B cell (primary cell): ENCODE measurements around the gene TMPRSS15. TPM values are rescaled to one million over a fixed set of nuclear protein-coding genes. Genes with fewer than 3 reads are reported as not detected.

ENCODE experiments used
- ATAC-seq: fragments of 200-7000 bp; cut with Tn5 transposase; one replicate; pipeline ENCODE4 v1.10.0; 2021; ENCODE audit warnings: low read depth, mild to moderate bottlenecking, moderate number of reproducible peaks, moderate library complexity
- CTCF ChIA-PET: fragments of 350-600 bp; sonication (Branson Sonifier 250); formaldehyde crosslinking; loops from one replicate; lab custom pipeline; 2021; ENCODE audit warnings: antibody characterized with exemption, inconsistent platforms; lab: Charles Lee
- POLR2A ChIA-PET: fragments of 350-600 bp; sonication (Branson Sonifier 250); formaldehyde crosslinking; loops from one replicate; lab custom pipeline; 2021; ENCODE audit warnings: antibody characterized with exemption; lab: Charles Lee
- DNase-seq: peaks from one replicate; pipeline ENCODE4 v3.0.0; 2013
- H2AFZ ChIP-seq: 2 replicates; pipeline ENCODE4 v1.6.1; 2012; ENCODE audit warnings: mild to moderate bottlenecking, low read depth, low read length; ENCODE audit not compliant: insufficient read depth, poor library complexity, severe bottlenecking
- H3K27ac ChIP-seq, 2 donors: 1 replicate in 1 of 2; 2 replicates in 1 of 2; pipeline ENCODE4 v1.5.1; 2012 to 2013; ENCODE audit warnings: low read length in 2 of 2, mild to moderate bottlenecking in 2 of 2, moderate library complexity in 1 of 2
- H3K27me3 ChIP-seq, 4 experiments: fragments of 200-600 bp in 1 of 4; sonication (generic) in 1 of 4; replicated peaks in 1 of 4; 1 replicate in 2 of 4; 2 replicates in 2 of 4; pipeline versions ENCODE4 v1.6.1 to v1.7.0; 2013 to 2016; ENCODE audit warnings: low read length in 3 of 4, mild to moderate bottlenecking in 2 of 4, mixed read lengths in 1 of 4, moderate library complexity in 1 of 4; ENCODE audit not compliant: insufficient read depth in 4 of 4, control insufficient read depth in 3 of 4; ENCODE audit errors: control extremely low read depth in 1 of 4
- H3K36me3 ChIP-seq, 2 experiments: replicated peaks in 1 of 2; 1 replicate in 1 of 2; 2 replicates in 1 of 2; pipeline versions ENCODE4 v1.6.1 to v1.7.1; 2013; ENCODE audit warnings: low read length in 1 of 2; ENCODE audit not compliant: insufficient read depth in 2 of 2, control insufficient read depth in 1 of 2; ENCODE audit errors: control extremely low read depth in 1 of 2, extremely low read depth in 1 of 2
- H3K4me1 ChIP-seq, 2 donors: fragments of 200-600 bp in 1 of 2; sonication (generic) in 1 of 2; 1 replicate in 1 of 2; 2 replicates in 1 of 2; pipeline versions ENCODE4 v1.5.1 to v1.6.1; 2013 to 2017; ENCODE audit warnings: low read length in 2 of 2; ENCODE audit not compliant: control insufficient read depth in 2 of 2, insufficient read depth in 2 of 2
- H3K4me2 ChIP-seq: replicated peaks from 2 replicates; pipeline ENCODE3; 2012; ENCODE audit warnings: mild to moderate bottlenecking, low read depth, low read length; ENCODE audit not compliant: poor library complexity, severe bottlenecking
- H3K4me3 ChIP-seq, 5 experiments: fragments of 200-600 bp in 1 of 5; sonication (generic) in 1 of 5; 1 replicate in 3 of 5; 2 replicates in 2 of 5; pipeline versions ENCODE4 v1.5.1 to v1.7.0; 2011 to 2016; ENCODE audit warnings: low read length in 4 of 5, mild to moderate bottlenecking in 4 of 5, low read depth in 2 of 5, control low read depth in 1 of 5, moderate library complexity in 1 of 5; ENCODE audit not compliant: insufficient read depth in 1 of 5; ENCODE audit errors: control extremely low read depth in 1 of 5, extremely low read depth in 1 of 5
- H3K79me2 ChIP-seq: fragments of 200-600 bp; sonication (generic); one replicate; pipeline ENCODE4 v1.6.0; 2016; ENCODE audit warnings: low read length; ENCODE audit not compliant: control insufficient read depth, insufficient read depth
- H3K9ac ChIP-seq: fragments of 200-600 bp; sonication (generic); 2 replicates; pipeline ENCODE4 v1.6.1; 2017; ENCODE audit warnings: mild to moderate bottlenecking, low read length, moderate library complexity
- H3K9me3 ChIP-seq, 3 donors: one replicate each; pipeline versions ENCODE4 v1.6.1 to v1.7.1; 2013; ENCODE audit warnings: low read length in 2 of 3; ENCODE audit not compliant: control insufficient read depth in 2 of 3, insufficient read depth in 1 of 3; ENCODE audit errors: control extremely low read depth in 1 of 3
- H4K20me1 ChIP-seq: 2 replicates; pipeline ENCODE4 v1.6.0; 2012; ENCODE audit warnings: mild to moderate bottlenecking, low read length; ENCODE audit not compliant: insufficient read depth, control insufficient read depth, poor library complexity, severe bottlenecking
- H3K27ac Mint-ChIP-seq: one replicate; pipeline ENCODE4 v1.8.0; 2021; ENCODE audit warnings: mixed read lengths
- H3K27me3 Mint-ChIP-seq: one replicate; pipeline ENCODE4 v1.8.0; 2021; ENCODE audit warnings: mixed read lengths
- H3K4me1 Mint-ChIP-seq: one replicate; pipeline ENCODE4 v1.8.0; 2021; ENCODE audit warnings: mixed read lengths
- H3K4me3 Mint-ChIP-seq: one replicate; pipeline ENCODE4 v1.8.0; 2021; ENCODE audit warnings: mixed read lengths
- H3K9me3 Mint-ChIP-seq: one replicate; pipeline ENCODE4 v1.8.0; 2022; ENCODE audit warnings: mixed read lengths; ENCODE audit not compliant: insufficient read depth
- CTCF ChIP-seq: fragments of 200-600 bp; IDR thresholded peaks from one replicate; pipeline ENCODE4 v1.8.0; 2022; ENCODE audit warnings: antibody characterized with exemption, mild to moderate bottlenecking
- EZH2 ChIP-seq: IDR thresholded peaks from 2 replicates; pipeline ENCODE4 v1.6.1; 2012; ENCODE audit warnings: borderline replicate concordance, low read depth, mild to moderate bottlenecking, moderate library complexity, low read length; ENCODE audit not compliant: insufficient read depth, poor library complexity, severe bottlenecking
- WGBS: methylation state at CpG from one replicate; pipeline ENCODE4 v1.1.5; 2013; ENCODE audit warnings: missing lambda C conversion rate; ENCODE audit not compliant: insufficient coverage; 5-methylcytosine and 5-hydroxymethylcytosine counted together
- intact Hi-C: fragments of 100-400 bp; cut with micrococcal nuclease; formaldehyde crosslinking; loops from one replicate; pipeline ENCODE4 v1.10.0; 2022
- polyA plus RNA-seq: library from polyadenylated mRNA; depleted of rRNA; stranded (reverse); fragments of >200 nt; gene quantifications from 2 replicates; pipeline ENCODE4 v1.2.3, GENCODE V29; 2012
- total RNA-seq, 2 donors: library from RNA; stranded (reverse); fragments of 120-200 nt in 1 of 2; gene quantifications; 1 replicate in 1 of 2; 2 replicates in 1 of 2; pipeline versions ENCODE4 v1.2.3 to v1.2.4, GENCODE V29; 2013 to 2022

TMPRSS15 gene
- total and polyA plus RNA-seq, 2 donors (not counting 1 experiment from before 2014, with no cell fraction given) = 0.04 TPM; not detected in 1

GRCh38 chr21:18335651-18336236 is 67.8 kb downstream of the TMPRSS15 start:
- no peaks in the 10 kb centered on the region for H3K27me3 ChIP-seq
- no peak overlapping the region for H3K27ac ChIP-seq
- POLR2A ChIA-PET = no interaction called here
- no peaks in the 10 kb centered on the region for H3K9me3 Mint-ChIP-seq
- TF ChIP-seq EZH2 = no peak
- TF ChIP-seq CTCF = no peak
- DNase-seq (no peak), ATAC-seq (no peak)
- H3K4me3 Mint-ChIP-seq = no peak overlapping the region
- CTCF ChIA-PET = no interaction called here
- no peaks in the 10 kb centered on the region for H3K4me1 Mint-ChIP-seq
- no peaks in the 10 kb centered on the region for H4K20me1 ChIP-seq
- no peak overlapping the region for H3K27ac Mint-ChIP-seq
- no peak overlapping the region for H3K4me3 ChIP-seq
- WGBS = no CpG with 5 or more reads among the region's 1 CpG
- no peak overlapping the region for H2AFZ ChIP-seq
- H3K27me3 Mint-ChIP-seq = no peaks in the 10 kb centered on the region
- H3K4me1 ChIP-seq = no peaks in the 10 kb centered on the region
- H3K9me3 ChIP-seq = peaks cover 0 to 1% (median 0%) of the 10 kb centered on the region in 3 donors
- no peak overlapping the region for H3K9ac ChIP-seq
- intact Hi-C loops = no loop called here
- no peak overlapping the region for H3K4me2 ChIP-seq
- H3K36me3 ChIP-seq = no peaks in the 10 kb centered on the region
- no peaks in the 10 kb centered on the region for H3K79me2 ChIP-seq

- TF ChIP-seq CTCF = no peak
- TF ChIP-seq EZH2 = no peak
- Mint-ChIP-seq H3K9me3 (no peaks in the 10 kb centered on the region), H3K4me1 (no peaks in the 10 kb centered on the region), H3K4me3 (no peak overlapping the region), H3K27ac (no peak overlapping the region), H3K27me3 (no peaks in the 10 kb centered on the region)
- Histone ChIP-seq H4K20me1 (no peaks in the 10 kb centered on the region), H3K36me3 (no peaks in the 10 kb centered on the region), H2AFZ (no peak overlapping the region), H3K79me2 (no peaks in the 10 kb centered on the region), H3K4me2 (no peak overlapping the region), H3K4me3 (no peak overlapping the region), H3K27ac (no peak overlapping the region), H3K9ac (no peak overlapping the region), H3K4me1 (no peaks in the 10 kb centered on the region), H3K9me3 (peaks cover 0 to 1% (median 0%) of the 10 kb centered on the region in 3 donors), H3K27me3 (no peaks in the 10 kb centered on the region)
- CTCF ChIA-PET = no interaction called here
- no peak for DNase-seq
- no CpG with 5 or more reads among the region's 1 CpG for WGBS
- POLR2A ChIA-PET = no interaction called here
- intact Hi-C loops = no loop called here
- no peak for ATAC-seq
Observed at GRCh38 chr21:18334066-18334465, 69.5 kb downstream of the TMPRSS15 start.
